Sigmoid colon (tissue), 3 donors: ENCODE results near the gene ARHGEF38.

Experiments used
- POLR2A ChIP-seq, 2 donors: fragments of 450-650 bp; IDR thresholded peaks; one replicate each; pipeline ENCODE4 v1.6.1; 2016; ENCODE audit warnings: antibody characterized with exemption in 2 of 2, mild to moderate bottlenecking in 2 of 2, moderate library complexity in 2 of 2
- TF ChIP-seq, protein P1 (sequence below), 4 experiments: fragments of 450-650 bp in 3 of 4; fragments of 200-600 bp in 1 of 4; IDR thresholded peaks; one replicate each; pipeline ENCODE4 v1.5.1; 2016 to 2019; ENCODE audit warnings: antibody characterized with exemption in 4 of 4, mild to moderate bottlenecking in 3 of 4, moderate library complexity in 2 of 4

DNA sequence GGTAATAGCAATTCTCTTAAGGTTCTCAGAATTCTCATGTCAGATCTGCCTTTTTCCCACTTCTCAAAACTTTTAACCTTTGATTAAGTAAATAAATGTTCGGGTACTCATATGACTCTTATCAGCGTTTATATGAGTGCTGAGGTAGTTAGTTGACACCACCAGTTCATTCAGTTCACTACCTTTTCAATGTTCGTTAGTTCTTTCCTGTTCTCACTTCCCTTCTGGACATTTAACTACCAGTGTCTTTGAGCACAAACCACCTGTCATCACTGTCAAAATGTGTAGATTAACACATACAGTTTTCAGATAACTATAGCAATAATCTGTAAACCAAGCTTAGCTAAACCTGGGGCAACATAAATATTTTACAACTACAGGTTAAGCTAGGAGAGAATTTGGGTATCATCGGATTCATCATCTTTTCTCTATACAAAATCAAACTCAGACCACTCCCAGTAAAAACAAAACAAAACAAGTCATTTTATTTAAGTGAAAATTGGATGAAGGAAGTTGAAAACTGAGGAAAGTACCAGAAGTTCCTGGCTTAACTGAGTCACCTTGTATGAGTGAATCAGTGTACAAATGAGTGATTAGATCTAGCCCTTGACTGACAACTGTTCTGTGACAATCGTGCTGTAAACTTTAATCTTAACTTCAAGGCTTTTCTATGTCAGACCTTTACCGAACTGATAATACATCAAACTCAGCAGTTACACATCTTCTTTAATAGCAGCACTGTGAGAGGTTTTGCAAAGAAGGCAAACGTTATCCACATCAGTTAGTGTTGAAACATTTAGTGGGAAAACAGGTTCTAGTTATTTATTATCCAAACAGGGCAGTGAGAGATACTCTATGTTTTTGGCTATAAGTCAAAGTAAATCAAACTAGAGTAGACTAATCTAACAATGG lies 41.9 kb downstream of the ARHGEF38 start:
- TF ChIP-seq, protein P1, sequence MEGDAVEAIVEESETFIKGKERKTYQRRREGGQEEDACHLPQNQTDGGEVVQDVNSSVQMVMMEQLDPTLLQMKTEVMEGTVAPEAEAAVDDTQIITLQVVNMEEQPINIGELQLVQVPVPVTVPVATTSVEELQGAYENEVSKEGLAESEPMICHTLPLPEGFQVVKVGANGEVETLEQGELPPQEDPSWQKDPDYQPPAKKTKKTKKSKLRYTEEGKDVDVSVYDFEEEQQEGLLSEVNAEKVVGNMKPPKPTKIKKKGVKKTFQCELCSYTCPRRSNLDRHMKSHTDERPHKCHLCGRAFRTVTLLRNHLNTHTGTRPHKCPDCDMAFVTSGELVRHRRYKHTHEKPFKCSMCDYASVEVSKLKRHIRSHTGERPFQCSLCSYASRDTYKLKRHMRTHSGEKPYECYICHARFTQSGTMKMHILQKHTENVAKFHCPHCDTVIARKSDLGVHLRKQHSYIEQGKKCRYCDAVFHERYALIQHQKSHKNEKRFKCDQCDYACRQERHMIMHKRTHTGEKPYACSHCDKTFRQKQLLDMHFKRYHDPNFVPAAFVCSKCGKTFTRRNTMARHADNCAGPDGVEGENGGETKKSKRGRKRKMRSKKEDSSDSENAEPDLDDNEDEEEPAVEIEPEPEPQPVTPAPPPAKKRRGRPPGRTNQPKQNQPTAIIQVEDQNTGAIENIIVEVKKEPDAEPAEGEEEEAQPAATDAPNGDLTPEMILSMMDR (IDR thresholded peaks at IDR 0.05), result no peak
- TF ChIP-seq POLR2A (IDR thresholded peaks at IDR 0.05), result no peak
